HCT116 (cell line): ENCODE data around the gene ARHGEF38. TPM values are rescaled to one million over a fixed set of nuclear protein-coding genes. Genes with fewer than 3 reads are reported as not detected.

Experiments used
- ATAC-seq: fragments of 200-7000 bp; cut with Tn5 transposase; 2 replicates; pipeline ENCODE4 v1.9.1; 2020; ENCODE audit warnings: mild to moderate bottlenecking, moderate library complexity
- BruUV-seq: library from RNA; stranded (reverse); fragments of 400-500 nt; replicated peaks from 2 replicates; lab custom pipeline; 2021; lab: Mats Ljungman, UMichigan
- CTCF ChIA-PET: fragments of 300-600 bp; sonication (Branson Sonifier 250); formaldehyde crosslinking; loops from one replicate; lab custom pipeline; 2021; ENCODE audit warnings: antibody characterized with exemption; lab: Charles Lee
- POLR2A ChIA-PET: fragments of 300-600, 350-600 bp; sonication (Branson Sonifier 250); formaldehyde crosslinking; loops from one replicate; lab custom pipeline; 2021; ENCODE audit warnings: antibody characterized with exemption; lab: Charles Lee
- RAD21 ChIA-PET, 2 experiments: fragments of 300-600 bp; sonication (Branson Sonifier 250); formaldehyde crosslinking; loops; one replicate each; lab custom pipeline; 2023; ENCODE audit warnings: low total read pairs in 2 of 2; ENCODE audit not compliant: uncharacterized antibody in 2 of 2, unreplicated experiment in 2 of 2, low non-redundant PET in 1 of 2; lab: Charles Lee
- DNase-seq: peaks from one replicate; pipeline ENCODE4 v3.0.0-alpha.2; 2010; ENCODE audit warnings: low read depth, low spot score
- H2AFZ ChIP-seq: fragments of 200-600 bp; shearing (Covaris generic), sonication (generic); 2 replicates; pipeline ENCODE4 v1.6.1; 2017; ENCODE audit warnings: low read depth, mixed run types, mixed read lengths, antibody characterized with exemption, low read length; ENCODE audit not compliant: poor library complexity, severe bottlenecking
- H3K27ac ChIP-seq: 2 replicates; pipeline ENCODE4 v1.5.1; 2012; ENCODE audit warnings: low read depth, low read length
- H3K27me3 ChIP-seq: fragments of 200-600 bp; sonication (generic); 2 replicates; pipeline ENCODE4 v1.6.1; 2016; ENCODE audit warnings: mixed run types, low read length, mixed read lengths; ENCODE audit not compliant: insufficient read depth
- H3K36me3 ChIP-seq, 2 experiments: fragments of 200-500 bp in 1 of 2; fragments of 200-600 bp in 1 of 2; sonication (Bioruptor generic) in 1 of 2; sonication (generic) in 1 of 2; 2 replicates each; pipeline versions ENCODE4 v1.5.1 to v1.6.1; 2014 to 2016; ENCODE audit warnings: low read length in 2 of 2, inconsistent platforms in 1 of 2, mixed read lengths in 1 of 2, mixed run types in 1 of 2; ENCODE audit not compliant: insufficient read depth in 2 of 2, control insufficient read depth in 1 of 2
- H3K4me1 ChIP-seq, 2 experiments: fragments of 200-600 bp in 1 of 2; sonication (generic) in 1 of 2; 2 replicates each; pipeline versions ENCODE4 v1.5.1 to v1.6.1; 2012 to 2017; ENCODE audit warnings: low read length in 2 of 2, inconsistent platforms in 1 of 2, mild to moderate bottlenecking in 1 of 2, mixed read lengths in 1 of 2, mixed run types in 1 of 2, moderate library complexity in 1 of 2; ENCODE audit not compliant: insufficient read depth in 2 of 2, control insufficient read depth in 1 of 2
- H3K4me2 ChIP-seq: fragments of 200-600 bp; sonication (generic); 2 replicates; pipeline ENCODE4 v1.6.1; 2017; ENCODE audit warnings: mixed run types, low read length, mixed read lengths
- H3K4me3 ChIP-seq, 2 experiments: fragments of 200-600 bp in 1 of 2; sonication (generic) in 1 of 2; replicated peaks in 1 of 2; 2 replicates each; pipeline ENCODE4 v1.5.1; 2011 to 2016; ENCODE audit warnings: low read length in 2 of 2, control low read depth in 1 of 2, low read depth in 1 of 2, mild to moderate bottlenecking in 1 of 2, mixed read lengths in 1 of 2, mixed run types in 1 of 2
- H3K79me2 ChIP-seq: fragments of 200-600 bp; sonication (generic); 2 replicates; pipeline ENCODE4 v1.6.1; 2017; ENCODE audit warnings: mild to moderate bottlenecking, mixed run types, low read length, moderate library complexity, mixed read lengths; ENCODE audit not compliant: insufficient read depth
- H3K9ac ChIP-seq: fragments of 200-600 bp; sonication (generic); 2 replicates; pipeline ENCODE4 v1.6.1; 2016; ENCODE audit warnings: low read length, mixed read lengths
- H3K9me2 ChIP-seq: fragments of 200-600 bp; sonication (generic), shearing (Covaris generic); 2 replicates; pipeline ENCODE4 v1.6.1; 2017; ENCODE audit warnings: mixed run types, mild to moderate bottlenecking, moderate library complexity; ENCODE audit not compliant: insufficient read depth
- H3K9me3 ChIP-seq, 2 experiments: fragments of 200-500 bp in 1 of 2; fragments of 200-600 bp in 1 of 2; sonication (Bioruptor generic) in 1 of 2; sonication (generic) in 1 of 2; 2 replicates each; pipeline ENCODE4 v1.6.1; 2014 to 2017; ENCODE audit warnings: low read length in 2 of 2, mixed read lengths in 2 of 2, inconsistent platforms in 1 of 2, low read depth in 1 of 2, mild to moderate bottlenecking in 1 of 2, mixed run types in 1 of 2, moderate library complexity in 1 of 2; ENCODE audit not compliant: control insufficient read depth in 1 of 2, insufficient read depth in 1 of 2
- H4K20me1 ChIP-seq: fragments of 200-600 bp; sonication (generic), shearing (Covaris generic); 2 replicates; pipeline ENCODE4 v1.6.1; 2017; ENCODE audit warnings: mixed run types, mild to moderate bottlenecking, moderate library complexity; ENCODE audit not compliant: insufficient read depth
- CBX3 ChIP-seq: IDR thresholded peaks from 2 replicates; pipeline ENCODE4 v1.6.1; 2012; ENCODE audit warnings: low read depth
- CEBPB ChIP-seq: IDR thresholded peaks from 2 replicates; pipeline ENCODE4 v1.6.1; 2012; ENCODE audit warnings: low read depth
- ELF1 ChIP-seq: IDR thresholded peaks from 2 replicates; pipeline ENCODE4 v1.6.1; 2012; ENCODE audit warnings: low read depth, borderline replicate concordance
- EZH2 ChIP-seq: fragments of 200-600 bp; sonication (generic); IDR thresholded peaks from 2 replicates; pipeline ENCODE4 v1.6.1; 2017; ENCODE audit warnings: antibody characterized with exemption, mixed run types
- FOSL1 ChIP-seq: IDR thresholded peaks from 2 replicates; pipeline ENCODE4 v1.6.1; 2012; ENCODE audit warnings: low read depth
- JUND ChIP-seq: IDR thresholded peaks from 2 replicates; pipeline ENCODE4 v1.6.1; 2012
- POLR2A ChIP-seq: IDR thresholded peaks from 2 replicates; pipeline ENCODE4 v1.7.0; 2011; ENCODE audit warnings: borderline replicate concordance; ENCODE audit not compliant: insufficient read depth, insufficient read length; ENCODE audit errors: extremely low read depth
- POLR2AphosphoS5 ChIP-seq: IDR thresholded peaks from 2 replicates; pipeline ENCODE4 v1.6.1; 2011; ENCODE audit warnings: mild to moderate bottlenecking, low read depth, low read length, moderate library complexity
- RAD21 ChIP-seq: IDR thresholded peaks from 2 replicates; pipeline ENCODE4 v1.6.1; 2012; ENCODE audit warnings: low read depth, mild to moderate bottlenecking
- SIN3A ChIP-seq: IDR thresholded peaks from 2 replicates; pipeline ENCODE4 v1.6.1; 2012; ENCODE audit warnings: low read depth
- SP1 ChIP-seq: IDR thresholded peaks from 2 replicates; pipeline ENCODE4 v1.6.1; 2012; ENCODE audit warnings: low read depth
- SRF ChIP-seq: IDR thresholded peaks from 2 replicates; pipeline ENCODE4 v1.6.1; 2012; ENCODE audit warnings: low read depth
- TCF7L2 ChIP-seq: IDR thresholded peaks from 2 replicates; pipeline ENCODE4 v1.7.0; 2011; ENCODE audit warnings: borderline replicate concordance, inconsistent platforms; ENCODE audit not compliant: insufficient read depth, insufficient read length; ENCODE audit errors: extremely low read depth
- YY1 ChIP-seq: IDR thresholded peaks from 2 replicates; pipeline ENCODE4 v1.6.1; 2011; ENCODE audit warnings: low read length, low read depth, moderate library complexity, mild to moderate bottlenecking; ENCODE audit not compliant: insufficient replicate concordance; ENCODE audit errors: extremely low read depth
- ZFX ChIP-seq: fragments of 450-650 bp; IDR thresholded peaks from 2 replicates; pipeline ENCODE4 v1.6.1; 2017
- ZNF274 ChIP-seq: fragments of 200-500 bp; sonication (Bioruptor generic); IDR thresholded peaks from 2 replicates; pipeline ENCODE4 v1.6.1; 2014; ENCODE audit warnings: mild to moderate bottlenecking, low read depth, low read length, inconsistent platforms
- intact Hi-C: fragments of 100-400 bp; cut with micrococcal nuclease; formaldehyde crosslinking; loops from 2 replicates; pipeline ENCODE4 v1.10.0; 2022
- total RNA-seq: library from RNA; stranded (reverse); gene quantifications from one replicate; pipeline ENCODE4 v1.2.1, GENCODE V29; 2021; ENCODE audit not compliant: unreplicated experiment
- TF ChIP-seq, protein P1 (sequence below), 3 experiments: fragments of 200-600 bp in 1 of 3; sonication (generic) in 1 of 3; IDR thresholded peaks in 2 of 3; conservative IDR thresholded peaks in 1 of 3; 2 replicates each; pipeline ENCODE4 v1.5.1; 2012 to 2017; ENCODE audit warnings: low read depth in 2 of 3, low read length in 2 of 3, antibody characterized with exemption in 1 of 3, borderline replicate concordance in 1 of 3, control low read depth in 1 of 3, mild to moderate bottlenecking in 1 of 3, mixed read lengths in 1 of 3, mixed run types in 1 of 3, moderate library complexity in 1 of 3; ENCODE audit not compliant: insufficient read depth in 1 of 3
- TF ChIP-seq, protein P2 (sequence below): IDR thresholded peaks from 2 replicates; pipeline ENCODE4 v1.6.1; 2011; ENCODE audit warnings: mild to moderate bottlenecking, low read length, moderate library complexity; ENCODE audit not compliant: insufficient replicate concordance; ENCODE audit errors: extremely low read depth
- TF ChIP-seq, protein P3 (sequence below): IDR thresholded peaks from 2 replicates; pipeline ENCODE4 v1.6.1; 2012; ENCODE audit warnings: low read depth

ARHGEF38 gene
- total RNA-seq, 1 experiment from 2014 or later = not detected

DNA sequence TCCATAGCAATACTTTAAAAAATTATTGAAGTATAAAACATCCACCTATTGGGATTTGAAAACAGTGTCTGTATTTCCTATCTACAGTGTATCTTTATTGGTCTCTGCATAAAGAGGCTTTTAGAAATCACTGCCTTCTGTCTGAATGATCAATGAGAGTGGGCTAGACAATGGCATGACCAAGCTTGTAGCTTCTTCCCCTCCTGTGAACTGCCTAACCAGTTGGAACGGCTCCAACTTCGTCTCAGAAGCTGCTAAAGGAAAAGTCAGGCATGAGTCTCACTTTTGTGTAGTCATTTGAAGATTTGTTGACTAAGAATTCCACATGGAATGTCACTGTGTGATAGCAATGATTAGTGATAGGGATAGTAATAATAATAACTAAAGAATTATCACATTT, 91.8 kb downstream of the ARHGEF38 start:
- H4K20me1 ChIP-seq = no peaks in the 10 kb centered on the region
- ChIA-PET RAD21 (no interaction called here), POLR2A (no interaction called here), CTCF (no interaction called here)
- no peaks in the 10 kb centered on the region for H3K79me2 ChIP-seq
- H3K36me3 ChIP-seq = no peaks in the 10 kb centered on the region
- no peak overlapping the region for H3K9ac ChIP-seq
- H3K27ac ChIP-seq = no peak overlapping the region
- H3K4me2 ChIP-seq = no peak overlapping the region
- no peak for ATAC-seq
- no peak overlapping the region for H2AFZ ChIP-seq
- H3K27me3 ChIP-seq = no peaks in the 10 kb centered on the region
- H3K4me3 ChIP-seq = no peak overlapping the region
- no peaks in the 10 kb centered on the region for H3K9me2 ChIP-seq
- intact Hi-C loops = no loop called here
- TF ChIP-seq CEBPB (no peak), ZNF274 (no peak), POLR2AphosphoS5 (no peak), YY1 (no peak), SIN3A (no peak), JUND (no peak), SRF (no peak), RAD21 (no peak), SP1 (no peak), EZH2 (no peak), FOSL1 (no peak), ELF1 (no peak), POLR2A (no peak), ZFX (no peak), CBX3 (no peak), TCF7L2 (no peak)
- TF ChIP-seq, protein P1, sequence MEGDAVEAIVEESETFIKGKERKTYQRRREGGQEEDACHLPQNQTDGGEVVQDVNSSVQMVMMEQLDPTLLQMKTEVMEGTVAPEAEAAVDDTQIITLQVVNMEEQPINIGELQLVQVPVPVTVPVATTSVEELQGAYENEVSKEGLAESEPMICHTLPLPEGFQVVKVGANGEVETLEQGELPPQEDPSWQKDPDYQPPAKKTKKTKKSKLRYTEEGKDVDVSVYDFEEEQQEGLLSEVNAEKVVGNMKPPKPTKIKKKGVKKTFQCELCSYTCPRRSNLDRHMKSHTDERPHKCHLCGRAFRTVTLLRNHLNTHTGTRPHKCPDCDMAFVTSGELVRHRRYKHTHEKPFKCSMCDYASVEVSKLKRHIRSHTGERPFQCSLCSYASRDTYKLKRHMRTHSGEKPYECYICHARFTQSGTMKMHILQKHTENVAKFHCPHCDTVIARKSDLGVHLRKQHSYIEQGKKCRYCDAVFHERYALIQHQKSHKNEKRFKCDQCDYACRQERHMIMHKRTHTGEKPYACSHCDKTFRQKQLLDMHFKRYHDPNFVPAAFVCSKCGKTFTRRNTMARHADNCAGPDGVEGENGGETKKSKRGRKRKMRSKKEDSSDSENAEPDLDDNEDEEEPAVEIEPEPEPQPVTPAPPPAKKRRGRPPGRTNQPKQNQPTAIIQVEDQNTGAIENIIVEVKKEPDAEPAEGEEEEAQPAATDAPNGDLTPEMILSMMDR (IDR thresholded peaks at IDR 0.05 in 2 of 3, conservative IDR thresholded peaks at IDR 0.05 in 1 of 3; ENCODE audit: borderline replicate concordance in 1 of 3, insufficient read depth in 1 of 3, low read depth in 2 of 3, low read length in 2 of 3) = no peak
- TF ChIP-seq, protein P2, sequence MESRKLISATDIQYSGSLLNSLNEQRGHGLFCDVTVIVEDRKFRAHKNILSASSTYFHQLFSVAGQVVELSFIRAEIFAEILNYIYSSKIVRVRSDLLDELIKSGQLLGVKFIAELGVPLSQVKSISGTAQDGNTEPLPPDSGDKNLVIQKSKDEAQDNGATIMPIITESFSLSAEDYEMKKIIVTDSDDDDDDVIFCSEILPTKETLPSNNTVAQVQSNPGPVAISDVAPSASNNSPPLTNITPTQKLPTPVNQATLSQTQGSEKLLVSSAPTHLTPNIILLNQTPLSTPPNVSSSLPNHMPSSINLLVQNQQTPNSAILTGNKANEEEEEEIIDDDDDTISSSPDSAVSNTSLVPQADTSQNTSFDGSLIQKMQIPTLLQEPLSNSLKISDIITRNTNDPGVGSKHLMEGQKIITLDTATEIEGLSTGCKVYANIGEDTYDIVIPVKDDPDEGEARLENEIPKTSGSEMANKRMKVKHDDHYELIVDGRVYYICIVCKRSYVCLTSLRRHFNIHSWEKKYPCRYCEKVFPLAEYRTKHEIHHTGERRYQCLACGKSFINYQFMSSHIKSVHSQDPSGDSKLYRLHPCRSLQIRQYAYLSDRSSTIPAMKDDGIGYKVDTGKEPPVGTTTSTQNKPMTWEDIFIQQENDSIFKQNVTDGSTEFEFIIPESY = no peak
- TF ChIP-seq, protein P3, sequence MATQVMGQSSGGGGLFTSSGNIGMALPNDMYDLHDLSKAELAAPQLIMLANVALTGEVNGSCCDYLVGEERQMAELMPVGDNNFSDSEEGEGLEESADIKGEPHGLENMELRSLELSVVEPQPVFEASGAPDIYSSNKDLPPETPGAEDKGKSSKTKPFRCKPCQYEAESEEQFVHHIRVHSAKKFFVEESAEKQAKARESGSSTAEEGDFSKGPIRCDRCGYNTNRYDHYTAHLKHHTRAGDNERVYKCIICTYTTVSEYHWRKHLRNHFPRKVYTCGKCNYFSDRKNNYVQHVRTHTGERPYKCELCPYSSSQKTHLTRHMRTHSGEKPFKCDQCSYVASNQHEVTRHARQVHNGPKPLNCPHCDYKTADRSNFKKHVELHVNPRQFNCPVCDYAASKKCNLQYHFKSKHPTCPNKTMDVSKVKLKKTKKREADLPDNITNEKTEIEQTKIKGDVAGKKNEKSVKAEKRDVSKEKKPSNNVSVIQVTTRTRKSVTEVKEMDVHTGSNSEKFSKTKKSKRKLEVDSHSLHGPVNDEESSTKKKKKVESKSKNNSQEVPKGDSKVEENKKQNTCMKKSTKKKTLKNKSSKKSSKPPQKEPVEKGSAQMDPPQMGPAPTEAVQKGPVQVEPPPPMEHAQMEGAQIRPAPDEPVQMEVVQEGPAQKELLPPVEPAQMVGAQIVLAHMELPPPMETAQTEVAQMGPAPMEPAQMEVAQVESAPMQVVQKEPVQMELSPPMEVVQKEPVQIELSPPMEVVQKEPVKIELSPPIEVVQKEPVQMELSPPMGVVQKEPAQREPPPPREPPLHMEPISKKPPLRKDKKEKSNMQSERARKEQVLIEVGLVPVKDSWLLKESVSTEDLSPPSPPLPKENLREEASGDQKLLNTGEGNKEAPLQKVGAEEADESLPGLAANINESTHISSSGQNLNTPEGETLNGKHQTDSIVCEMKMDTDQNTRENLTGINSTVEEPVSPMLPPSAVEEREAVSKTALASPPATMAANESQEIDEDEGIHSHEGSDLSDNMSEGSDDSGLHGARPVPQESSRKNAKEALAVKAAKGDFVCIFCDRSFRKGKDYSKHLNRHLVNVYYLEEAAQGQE = no peak
- no peaks in the 10 kb centered on the region for H3K4me1 ChIP-seq
- no TSS peak for BruUV-seq
- DNase-seq = no peak
- H3K9me3 ChIP-seq = no peaks in the 10 kb centered on the region
